ENCODE measurements around the gene NUP210L.

NUP210L gene

GRCh38 chr1:153944827-153945117, 210.1 kb downstream of the NUP210L start:
- no peak for TF ChIP-seq CTCF (IDR thresholded peaks at IDR 0.05)

- no peak for TF ChIP-seq CTCF (IDR thresholded peaks at IDR 0.05)
Observed at GRCh38 chr1:153944005-153944826, 210.7 kb downstream of the NUP210L start.

GRCh38 chr1:153942766-153943549, 211.9 kb downstream of the NUP210L start:
- TF ChIP-seq CTCF (IDR thresholded peaks at IDR 0.05) = no peak

All from LNCAP (cell line).